Amniotic stem cell (primary cell): ENCODE measurements around the gene ASIC3.

Source experiments
- DNase-seq: peaks from one replicate; lab custom pipeline; 2025; lab: John Stamatoyannopoulos, UW

Gene ASIC3

DNA sequence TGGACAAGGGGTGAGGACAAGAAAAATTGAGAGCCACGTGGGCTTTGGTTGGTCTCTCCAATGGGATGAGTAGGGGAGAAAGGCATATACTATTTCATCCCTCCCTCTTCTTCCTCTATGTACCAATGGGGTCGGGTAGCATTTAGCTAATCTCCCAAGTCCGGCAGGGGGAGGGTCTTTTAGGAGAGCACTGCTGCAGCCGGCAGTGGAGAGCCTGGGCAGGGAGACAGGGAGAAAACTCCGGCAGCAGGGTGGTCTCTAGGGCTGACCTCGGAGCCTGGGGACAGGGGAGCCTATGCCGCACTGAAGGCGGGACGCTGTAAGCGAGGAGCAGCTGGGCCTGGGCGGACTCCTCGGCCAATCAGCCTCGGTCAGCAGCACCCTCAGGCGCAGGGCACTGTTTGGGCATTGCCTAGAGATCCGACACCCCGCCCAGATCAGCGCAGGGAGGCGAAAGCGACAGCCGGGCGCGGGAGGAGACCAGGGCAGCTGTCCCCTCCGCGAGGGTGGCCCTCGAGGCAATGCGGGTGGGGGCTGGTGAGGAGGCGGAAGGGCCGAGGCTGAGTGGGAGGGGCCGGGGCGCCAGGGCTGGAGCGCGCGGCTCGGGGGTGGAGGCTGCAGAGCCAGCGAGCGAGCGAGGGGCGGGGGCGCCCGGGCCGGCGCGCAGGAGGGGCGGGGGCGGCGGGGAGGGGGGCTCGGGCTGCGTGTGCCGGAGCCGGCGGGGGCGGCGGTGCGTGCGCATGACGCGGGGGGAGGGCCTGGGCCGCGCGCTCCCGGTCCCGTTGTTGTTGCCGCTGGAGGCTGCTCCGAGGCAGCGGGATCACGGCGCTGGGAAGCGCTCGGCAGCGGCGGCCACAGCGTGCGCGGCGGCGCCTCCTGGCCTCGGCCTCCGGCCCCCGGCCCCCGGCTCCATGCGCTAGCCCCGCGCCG, 37.6 kb downstream of the ASIC3 start, which contains the start of gene AGAP3:
Gene AGAP3 (plus strand): TSS at position 785 of the 930 bp plus-strand sequence. CDS start 267 bp downstream, outside the sequence.
- DNase-seq = peak; percentile 77

DNA sequence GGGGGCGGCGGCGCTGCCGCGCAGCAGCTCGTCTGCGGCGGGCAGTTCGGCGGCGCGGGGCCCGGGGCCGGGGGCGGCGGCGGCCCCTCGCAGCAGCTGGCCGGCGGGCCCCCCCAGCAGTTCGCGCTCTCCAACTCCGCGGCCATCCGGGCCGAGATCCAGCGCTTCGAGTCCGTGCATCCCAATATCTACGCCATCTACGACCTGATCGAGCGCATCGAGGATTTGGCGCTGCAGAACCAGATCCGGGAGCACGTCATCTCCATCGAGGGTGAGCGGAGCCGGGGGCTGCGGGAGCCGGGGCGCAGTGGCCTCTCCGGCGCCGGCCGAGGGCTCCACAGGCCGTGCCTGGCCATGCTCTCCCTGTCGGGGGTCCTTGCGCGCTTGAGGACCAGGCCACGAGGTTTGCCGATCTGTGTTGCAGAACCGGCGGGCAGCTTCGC, 38.5 kb downstream of the ASIC3 start:
- DNase-seq = no peak

DNA sequence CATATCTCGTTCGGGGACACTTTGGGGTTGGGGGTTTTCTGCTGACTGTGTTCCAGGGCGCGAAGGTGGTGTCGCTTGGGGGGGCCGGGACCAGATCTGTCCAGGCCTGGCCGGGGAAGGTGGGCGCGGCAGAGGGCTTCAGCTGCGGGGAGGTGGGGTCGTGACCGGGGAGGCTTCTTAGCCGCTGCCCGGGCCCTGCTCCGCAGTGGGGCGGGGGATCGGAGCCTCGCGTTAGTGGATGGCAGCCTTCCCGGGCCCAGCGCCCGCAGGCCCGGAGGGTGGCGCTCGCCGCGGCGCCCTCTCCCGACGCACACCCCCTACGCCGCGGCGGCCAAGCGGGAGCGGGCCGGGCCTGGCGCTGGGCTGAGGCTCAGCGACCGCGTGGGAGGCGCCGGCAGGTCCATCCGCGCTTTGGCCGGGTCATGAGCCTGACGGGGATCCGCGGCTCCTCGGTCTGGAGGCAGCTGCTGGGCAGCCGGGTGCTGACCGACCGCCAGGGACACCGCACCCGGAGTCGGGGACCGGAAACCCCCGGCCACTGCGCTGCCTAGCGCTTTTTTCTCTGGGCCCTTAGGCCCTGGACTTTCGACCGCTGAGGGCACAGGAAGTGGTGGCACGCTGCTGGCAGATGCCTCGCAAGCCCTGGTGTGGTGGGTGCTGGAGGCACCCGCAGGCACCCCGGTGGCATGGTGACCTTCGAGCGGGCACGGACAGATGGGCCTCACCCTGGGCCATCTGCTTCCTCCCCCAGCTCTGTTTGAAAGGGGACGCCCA, 39.1 kb downstream of the ASIC3 start:
- no peak for DNase-seq

DNA sequence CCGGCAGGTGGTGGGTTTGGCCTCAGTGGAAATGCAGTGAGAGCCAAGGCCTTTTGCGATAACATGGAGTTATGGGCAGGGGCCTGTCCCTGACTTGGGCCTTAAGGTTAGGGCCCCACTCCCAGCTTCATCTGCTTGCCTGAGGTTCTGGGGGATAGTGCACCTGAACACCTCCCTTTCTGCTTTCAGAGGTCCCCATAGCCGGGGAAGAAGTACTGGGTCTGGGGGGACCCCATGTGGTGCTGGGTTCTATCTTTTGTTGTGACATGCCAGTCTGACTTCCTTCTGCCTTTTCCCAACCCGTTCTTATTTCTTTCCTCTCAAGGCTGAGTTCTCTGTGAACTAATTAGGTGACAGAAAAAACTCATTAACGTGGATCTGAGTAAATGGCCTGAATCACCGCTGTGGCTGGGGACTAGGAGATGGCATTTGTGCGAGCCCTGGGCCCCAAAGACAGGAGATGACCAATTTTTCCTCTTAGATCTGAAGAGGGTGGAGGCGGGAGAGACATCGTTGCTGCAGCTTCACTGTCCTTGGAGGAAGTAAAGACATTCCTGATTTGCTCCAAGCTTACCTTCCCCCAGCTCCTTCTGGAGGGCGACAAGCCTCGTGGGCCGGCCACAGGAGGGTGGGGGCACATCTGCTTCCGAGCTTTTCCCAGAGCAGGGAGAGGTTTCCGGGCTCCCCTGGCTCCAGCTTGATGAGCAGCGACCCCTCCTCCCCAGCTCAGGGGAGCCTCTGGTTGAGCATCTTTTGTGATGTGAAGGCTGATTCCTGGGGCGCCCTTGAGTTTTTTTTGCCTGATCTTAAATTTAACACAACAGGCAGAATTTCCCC, 39.9 kb downstream of the ASIC3 start:
- no peak for DNase-seq

DNA sequence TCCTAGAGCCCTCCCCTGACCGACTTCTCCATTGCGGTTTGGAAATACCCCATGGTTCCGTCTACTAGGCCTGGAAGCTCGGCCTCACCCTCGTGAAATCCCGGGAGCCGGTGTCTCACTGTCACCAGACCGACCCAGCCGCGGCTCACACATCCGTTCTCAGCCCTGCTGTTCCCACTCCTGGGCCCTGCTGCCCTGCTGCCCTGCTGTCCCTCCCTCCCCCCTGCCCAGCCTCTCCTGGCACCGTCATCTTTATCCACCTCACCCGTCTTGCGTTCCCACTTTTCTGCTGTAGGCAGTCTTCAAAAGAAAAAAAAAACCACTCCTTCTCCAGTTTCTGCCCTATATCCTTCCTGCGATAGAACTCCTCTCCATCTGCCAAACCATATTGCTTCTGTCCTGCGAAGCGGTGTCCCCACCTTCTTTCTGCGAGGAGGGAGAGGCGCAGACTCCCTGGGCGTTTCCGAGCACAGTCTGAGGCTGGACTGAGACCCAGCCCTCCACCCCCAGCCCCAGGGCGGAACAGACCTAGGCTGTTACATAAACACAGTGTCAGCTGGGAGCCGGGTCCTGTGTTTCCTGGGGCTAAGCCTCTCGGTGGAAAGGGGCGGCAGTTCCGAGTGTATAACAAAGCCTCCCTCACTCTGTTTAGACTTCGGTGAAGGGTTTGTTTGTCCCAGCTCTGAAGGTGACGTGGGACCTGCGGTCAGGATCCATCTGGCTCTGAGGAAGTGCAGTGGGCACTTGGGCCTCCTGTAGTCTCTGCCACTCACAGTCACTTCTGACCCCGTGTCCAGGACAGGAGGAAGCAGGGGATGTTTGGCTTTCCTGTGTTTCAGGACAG, 40.7 kb downstream of the ASIC3 start:
- no peak for DNase-seq

DNA sequence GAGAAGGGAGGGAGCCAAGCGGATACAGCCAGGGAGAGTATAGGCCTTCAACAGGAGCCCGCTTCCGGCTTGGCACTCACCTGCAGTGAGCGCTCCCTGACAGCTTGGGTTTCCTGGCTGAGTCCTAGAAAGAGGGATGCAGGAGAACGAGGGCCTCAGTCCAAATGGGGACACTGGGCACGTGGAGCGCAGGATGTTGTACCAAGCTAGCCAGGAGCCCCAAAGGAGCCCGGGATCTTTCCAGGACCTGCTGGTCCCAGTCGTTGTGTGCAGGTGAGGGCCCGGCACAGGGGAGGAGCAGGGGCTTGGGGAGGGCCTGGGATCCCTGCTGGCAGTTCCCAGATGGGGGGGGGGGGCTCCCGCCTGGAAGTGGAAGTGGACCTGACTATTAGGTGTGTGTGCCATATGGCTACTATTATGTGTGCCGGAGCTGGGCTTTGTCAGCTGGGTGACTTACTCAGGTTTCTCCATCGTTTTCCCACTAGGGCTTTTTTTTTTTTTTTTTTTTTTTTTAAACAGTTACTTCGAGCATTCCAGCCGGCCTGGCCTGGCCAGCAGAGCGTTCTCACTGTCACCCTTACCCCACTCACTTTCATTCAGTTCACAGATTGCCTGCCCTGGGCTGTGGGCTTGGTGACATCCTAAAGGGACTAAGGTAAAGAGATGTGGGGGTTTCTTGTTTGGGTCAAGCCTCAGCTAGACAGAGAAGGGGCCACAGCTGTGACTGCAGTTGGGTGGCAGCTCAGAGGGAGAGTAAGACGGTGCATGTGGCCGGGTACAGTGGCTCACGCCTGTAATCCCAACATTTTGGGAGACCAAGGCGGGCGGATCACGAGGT, 41.8 kb downstream of the ASIC3 start:
- no peak for DNase-seq

DNA sequence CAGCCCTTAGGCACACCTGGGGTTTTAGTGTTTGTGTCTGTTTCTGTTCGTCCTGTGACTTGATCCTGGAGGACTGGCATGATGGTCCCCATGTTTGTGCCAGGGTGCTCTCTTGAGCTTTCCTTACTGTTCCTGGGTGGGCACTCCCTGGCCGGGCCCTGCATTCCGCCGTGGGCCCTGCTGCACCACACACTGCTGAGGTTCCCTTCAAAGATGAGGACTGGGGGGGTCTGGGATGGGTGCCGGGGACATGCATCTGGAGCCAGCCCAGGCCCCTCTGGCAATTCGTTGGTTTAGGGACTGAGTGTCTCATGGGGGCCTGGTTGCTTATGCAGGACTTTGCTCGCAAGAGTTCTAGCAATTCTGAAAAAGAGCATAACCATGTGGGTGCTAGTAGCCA, 42.7 kb downstream of the ASIC3 start:
- no peak for DNase-seq

DNA sequence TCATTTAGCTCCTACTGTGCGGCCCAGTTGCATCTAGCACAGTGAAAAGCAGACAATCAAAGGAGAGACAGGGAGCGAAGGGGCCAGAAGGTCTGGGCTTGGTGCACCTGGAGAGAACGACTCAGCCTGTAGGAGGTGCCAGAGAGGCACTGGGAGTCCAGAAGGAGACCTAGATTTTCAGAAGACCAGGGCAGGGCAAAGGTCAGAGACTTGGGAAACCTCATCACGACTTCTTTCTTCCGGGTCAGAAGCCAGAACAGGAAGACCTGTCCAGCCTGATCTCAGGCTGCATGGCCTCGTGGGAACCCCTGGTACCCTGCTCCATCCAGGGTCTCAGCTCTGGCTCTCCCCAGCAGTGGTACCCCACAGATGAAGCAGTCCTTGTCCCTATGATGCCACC, 43.1 kb downstream of the ASIC3 start:
- no peak for DNase-seq

DNA sequence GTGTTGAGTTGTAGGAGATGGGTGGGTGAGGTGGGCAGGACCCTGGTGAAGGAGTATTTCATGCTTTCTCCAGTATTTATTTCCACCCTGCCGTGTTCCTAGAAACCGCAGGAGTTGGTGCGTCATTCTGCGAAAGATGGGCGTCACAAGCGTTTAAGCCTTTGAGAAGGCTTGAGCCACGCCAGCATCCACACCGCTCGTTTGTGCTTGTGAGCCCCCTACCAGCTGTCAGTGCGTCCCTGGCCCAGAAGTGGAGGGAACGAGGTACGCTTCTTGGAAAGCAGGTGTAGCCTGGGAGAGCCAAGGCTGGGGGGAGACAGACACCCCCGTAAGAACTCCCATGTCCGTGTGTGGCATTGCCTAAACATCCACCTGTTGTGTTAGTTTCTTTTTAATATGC, 43.7 kb downstream of the ASIC3 start:
- no peak for DNase-seq

DNA sequence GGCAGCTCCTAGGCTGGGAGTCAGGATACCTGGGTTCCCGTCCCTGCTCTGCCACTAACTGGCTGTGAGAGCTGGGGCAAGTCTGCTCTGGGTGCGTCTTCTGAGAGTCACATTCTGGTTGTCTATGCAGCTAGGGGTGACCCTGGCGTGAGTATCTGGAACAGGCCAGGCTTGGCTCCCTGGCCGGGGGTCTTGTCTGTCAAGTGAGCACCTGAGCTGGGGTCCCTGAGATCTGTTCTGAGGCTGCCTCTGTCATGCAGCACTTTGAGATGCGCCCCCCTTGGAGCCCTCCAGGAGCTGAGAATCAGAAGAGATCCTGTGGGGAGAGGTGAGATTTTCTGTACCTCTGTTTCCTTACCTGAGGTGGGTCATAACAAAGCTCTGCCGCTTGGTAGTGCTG, 45.4 kb downstream of the ASIC3 start:
- DNase-seq = no peak

DNA sequence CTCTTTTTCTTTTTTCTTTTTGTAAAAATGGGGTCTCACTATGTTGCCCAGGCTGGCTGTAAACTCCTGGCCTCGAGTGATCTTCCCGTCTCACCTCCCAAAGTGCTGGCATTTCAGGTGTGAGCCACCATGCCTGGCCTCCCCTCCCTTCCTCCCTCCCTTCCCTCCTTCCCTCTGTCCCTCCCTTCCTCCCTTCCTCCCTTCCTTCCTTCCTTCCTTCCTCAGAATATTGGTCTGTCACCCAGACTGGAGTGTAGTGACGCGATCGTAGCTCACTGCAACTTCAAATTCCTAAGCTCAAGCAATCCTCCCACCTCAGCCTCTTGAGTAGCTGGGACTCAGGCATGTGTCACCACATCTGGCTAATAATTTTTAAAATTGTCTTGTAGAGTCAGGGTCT, 46.3 kb downstream of the ASIC3 start:
- DNase-seq = no peak

DNA sequence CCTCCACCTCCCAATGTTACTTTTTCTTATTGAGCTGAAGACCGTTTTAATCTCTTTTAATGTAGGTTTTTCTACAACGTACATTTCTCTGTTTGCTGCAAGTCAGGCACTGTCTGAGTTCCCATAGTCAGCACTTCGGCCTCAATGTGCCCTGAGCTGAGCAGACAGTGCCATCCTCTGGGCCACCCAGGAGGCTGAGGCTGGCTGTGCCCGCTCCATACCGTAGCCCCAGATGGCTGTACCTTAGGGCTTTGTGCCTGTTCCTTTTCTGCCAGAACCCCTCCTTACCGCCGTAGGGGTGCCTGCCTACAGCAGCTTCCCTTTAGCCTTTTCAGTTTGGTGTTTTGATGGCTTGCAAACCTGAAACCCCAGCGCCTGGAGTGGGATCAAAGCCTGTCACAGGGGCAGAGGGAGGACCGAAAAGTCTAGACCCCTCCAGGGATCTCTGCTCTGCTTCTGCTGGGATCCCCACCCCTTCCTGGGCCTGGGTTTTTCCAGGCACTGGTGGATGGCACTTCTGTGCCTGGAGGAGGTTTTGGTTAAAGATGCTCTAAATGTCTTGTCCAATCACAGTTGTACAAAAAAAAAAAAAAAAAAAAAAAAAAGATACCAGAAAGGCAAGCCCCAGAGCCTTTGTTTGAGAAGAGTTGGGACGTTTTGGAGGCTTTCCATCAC, 46.9 kb downstream of the ASIC3 start:
- no peak for DNase-seq

DNA sequence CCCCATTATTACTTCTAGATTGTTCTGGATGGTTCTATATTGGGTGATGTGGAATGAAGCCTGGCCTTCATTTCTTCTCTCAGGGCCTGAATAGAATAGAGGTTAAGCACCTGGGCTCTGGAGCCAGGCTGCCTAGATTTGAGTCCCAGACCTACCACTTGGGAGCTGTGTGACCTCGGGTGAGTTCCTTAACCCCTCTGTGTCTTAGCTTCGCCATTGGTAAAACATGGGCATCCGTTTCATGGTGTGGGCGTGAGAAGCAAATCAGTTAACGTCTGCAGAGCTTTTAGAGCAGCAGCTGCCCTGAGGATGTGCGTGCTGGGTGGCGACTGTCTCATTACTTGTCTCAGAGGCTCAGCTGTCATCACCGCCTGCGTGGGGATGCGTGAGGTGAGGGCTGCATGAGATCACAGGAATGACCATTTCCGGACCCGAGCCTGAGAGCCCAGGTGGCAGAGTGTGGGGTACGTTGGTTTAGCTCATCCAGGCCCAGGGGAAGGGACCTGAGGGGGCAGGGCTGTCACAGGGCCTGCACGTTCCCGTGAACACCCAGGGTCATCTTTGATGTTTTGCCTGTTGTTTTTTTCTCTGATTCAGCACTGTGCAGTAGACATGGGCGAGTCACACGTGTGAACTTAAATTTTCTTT, 47.6 kb downstream of the ASIC3 start:
- no peak for DNase-seq

DNA sequence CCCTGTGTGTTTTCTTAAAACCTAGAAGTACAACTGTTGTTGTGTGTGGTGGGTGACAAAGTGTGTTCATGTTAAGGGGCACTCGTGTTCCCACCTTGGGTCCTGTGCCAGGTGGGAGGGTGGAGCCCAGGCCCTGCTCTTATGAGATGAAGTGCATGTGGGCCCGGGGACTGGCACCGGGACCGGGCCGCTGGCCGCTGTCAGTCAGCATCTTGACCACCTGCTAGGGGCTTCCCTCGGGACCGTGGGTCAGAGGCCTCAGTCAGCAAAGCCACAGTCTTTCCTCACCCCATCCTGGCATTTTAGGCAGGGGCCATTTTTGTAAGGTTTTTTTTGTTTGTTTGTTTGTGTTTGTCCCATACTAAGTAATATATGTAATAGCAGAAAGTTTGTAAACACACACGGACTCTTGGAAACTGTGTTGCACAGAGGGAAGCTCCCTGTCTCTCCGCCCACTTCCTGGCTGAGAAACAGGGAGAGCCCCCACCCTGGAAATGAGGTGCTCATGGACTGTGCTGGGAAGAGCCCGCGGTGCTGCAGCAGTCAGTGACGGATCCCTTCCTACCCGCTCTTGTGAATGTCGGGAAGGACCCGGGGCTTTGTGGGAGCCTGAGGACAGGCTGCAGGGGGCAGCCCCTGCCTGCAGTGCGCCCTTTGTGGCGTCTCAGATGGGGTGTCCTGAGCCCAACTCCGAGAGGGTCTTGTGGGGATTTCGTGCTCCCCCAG, 51.3 kb downstream of the ASIC3 start:
- no peak for DNase-seq

DNA sequence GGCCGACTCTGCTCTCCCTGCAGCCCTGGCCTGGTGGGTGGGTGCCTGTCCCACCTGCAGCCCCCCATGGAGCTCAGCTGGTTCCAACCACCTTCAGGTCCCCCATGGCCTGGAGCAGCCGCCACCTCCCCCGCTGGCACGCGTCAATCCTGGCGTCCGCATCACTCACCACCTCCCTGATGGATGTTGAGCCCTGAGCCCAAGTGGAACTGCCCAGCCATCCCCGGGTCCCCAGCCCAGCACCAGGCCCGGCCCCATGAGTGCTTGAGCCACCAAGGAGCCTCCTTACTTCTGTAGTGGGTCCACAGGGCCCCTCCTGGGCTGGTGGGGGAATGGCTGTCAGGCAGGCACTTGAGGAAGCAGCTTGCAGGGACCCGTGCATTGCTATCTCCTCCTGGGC, 52.6 kb downstream of the ASIC3 start:
- DNase-seq = no peak

DNA sequence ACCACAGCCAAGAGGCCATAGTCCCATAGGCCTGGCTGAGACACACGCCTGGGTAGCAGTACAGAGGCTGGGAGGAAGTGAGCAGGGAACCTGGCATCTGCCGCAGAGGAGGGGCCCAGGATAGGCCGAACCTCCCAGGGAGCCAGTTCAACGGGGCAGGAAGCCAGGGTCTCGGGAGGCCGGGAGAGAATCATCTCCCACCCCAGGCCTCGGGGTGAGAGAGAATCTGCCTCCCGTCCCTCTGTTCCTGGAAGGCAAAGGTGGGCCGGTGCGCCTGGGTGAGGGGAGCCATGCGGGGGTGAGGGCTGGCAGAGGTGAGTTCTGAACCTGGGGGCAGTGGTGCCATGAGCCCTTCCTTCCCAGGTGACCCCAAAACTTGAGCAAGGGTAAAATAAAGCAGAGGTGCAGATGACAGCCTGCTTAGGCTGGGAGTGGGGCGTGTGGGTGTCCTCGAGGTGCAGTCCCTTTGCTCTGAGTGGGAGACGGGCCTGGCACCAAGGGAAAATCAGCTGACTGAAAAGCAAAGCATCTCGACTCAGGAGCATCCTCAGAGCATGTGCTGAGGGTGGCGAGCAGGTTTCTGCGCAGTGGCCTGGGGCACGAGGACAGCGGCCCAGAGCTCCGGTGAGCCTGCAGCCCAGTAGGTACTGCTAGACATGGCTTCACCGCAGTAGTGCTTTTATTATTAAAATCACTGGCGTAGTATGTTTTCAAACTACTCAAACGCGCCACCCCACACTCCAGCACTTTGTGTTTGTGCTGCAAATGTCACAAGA, 53.5 kb downstream of the ASIC3 start:
- no peak for DNase-seq
